Neural progenitor cell (in vitro differentiated cells): ENCODE data around the gene TRIM46.

ENCODE experiments used
- CTCF ChIP-seq: fragments of 200-600 bp; sonication (generic); IDR thresholded peaks from 2 replicates; pipeline ENCODE4 v1.5.1; 2017; ENCODE audit warnings: antibody characterized with exemption, mild to moderate bottlenecking
- EZH2 ChIP-seq: fragments of 200-600 bp; sonication (generic); IDR thresholded peaks from 2 replicates; pipeline ENCODE4 v1.6.1; 2017; ENCODE audit warnings: antibody characterized with exemption, mild to moderate bottlenecking, moderate library complexity

GRCh38 chr1:155209312-155209721 is 35.7 kb downstream of the TRIM46 start:
- TF ChIP-seq EZH2 (no peak), CTCF (no peak)
